HG03575 (cell line): ENCODE data around the gene UQCR11.
"Not testable (repeated sequence)": the region's sequence is repeated elsewhere in the genome, so short reads cannot be mapped to it uniquely, and the experiment has no call there.

Experiments used
- ATAC-seq: cut with Tn5 transposase; IDR thresholded peaks from one replicate; pipeline ENCODE4 v1.9.1; 2021; ENCODE audit not compliant: unreplicated experiment, insufficient number of reproducible peaks, low FRiP score; ENCODE audit errors: extremely low read depth

UQCR11 gene

DNA sequence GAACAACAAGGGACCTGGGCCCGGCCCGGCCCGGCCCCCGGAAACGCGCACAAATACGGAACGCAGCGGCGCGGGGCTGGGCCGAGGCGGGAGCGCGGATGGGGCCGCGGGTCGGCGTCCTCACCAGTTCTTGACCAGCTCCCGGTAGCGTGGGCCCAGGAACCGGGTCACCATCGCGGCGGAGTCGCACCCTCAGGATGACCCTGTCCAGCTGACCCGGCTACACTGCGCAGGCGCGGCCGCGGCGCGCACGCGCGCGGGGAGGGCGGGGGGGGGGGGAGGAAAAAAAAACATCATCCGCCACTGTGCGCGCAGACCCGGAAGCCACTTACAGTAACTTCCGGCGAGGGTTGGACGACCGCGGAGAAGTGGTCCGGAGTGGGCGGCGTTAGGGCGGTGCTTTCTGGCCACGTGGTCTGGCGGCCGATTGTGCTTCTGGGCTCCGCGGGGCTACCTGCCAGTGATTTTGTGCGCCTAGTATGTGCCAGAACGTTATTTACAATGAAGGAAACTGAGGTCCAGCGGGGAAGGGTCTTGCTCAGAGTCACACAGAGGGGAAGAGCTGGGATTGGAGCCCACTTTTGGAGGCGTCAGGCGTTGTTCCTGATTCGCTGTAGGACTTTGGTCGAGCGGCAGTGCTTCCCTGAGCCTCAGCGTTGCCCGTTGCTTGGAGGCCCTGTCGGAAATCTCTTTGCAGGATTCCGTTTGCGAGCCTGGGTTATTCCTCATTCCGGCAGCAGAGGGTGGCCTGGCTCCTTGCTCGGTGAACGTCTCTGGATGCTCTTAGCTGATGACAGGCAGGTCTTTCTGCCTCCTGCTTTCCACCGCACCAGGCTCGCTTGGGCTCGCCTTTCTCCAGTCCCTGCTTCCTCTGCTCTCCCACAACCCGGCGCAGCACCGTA, at the start of gene UQCR11:
Gene UQCR11 (minus strand): TSS at position 227 of the 902 bp plus-strand sequence. CDS start 53 bp downstream, at position 174.
- peak; percentile 49 for ATAC-seq

DNA sequence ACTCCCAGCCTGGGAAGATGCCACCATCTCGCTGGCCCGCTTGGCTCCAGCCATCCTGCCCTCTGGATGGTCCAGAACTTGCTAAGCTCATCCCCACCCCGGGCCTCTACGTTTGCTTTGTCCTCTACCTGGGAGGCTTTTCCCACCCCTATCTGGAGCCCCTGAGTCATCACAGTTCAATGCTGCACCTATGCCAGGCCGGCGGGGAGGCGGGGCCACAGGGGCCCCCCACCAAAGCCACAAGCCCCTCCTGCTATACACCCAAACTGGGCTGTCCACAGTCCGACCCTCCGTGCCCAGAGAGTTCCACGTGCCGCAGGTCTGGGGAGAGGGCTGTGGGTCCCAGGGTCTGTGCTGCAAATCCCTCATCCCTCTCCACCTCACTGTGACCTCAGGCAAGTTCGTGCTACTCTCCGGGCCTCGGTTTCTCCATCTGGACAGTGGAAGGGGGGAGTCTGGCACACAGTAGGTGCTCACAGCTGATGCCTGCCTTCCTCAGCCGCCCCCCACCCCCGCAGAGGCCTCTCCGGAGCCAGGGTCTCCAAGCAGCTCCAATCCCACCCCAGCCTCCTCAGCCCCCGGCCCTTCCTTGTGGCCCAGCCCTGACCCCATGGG, 49.0 kb upstream of the UQCR11 start:
- no peak for ATAC-seq

DNA sequence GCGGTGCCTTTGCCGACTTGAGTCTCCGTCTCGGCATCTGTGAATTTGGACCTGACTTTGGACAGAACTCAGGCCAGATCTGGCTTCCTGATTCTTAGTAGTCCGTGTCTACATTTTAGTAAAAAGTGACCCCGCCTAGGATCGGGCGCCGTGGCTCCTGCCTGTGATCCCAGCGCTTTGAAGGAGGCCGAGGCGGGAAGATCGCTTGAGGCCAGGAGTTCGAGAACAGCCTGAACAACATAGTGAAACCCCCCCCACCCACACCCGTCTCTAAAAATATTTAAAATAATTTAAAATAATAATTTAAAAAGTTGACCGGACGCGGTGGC, 48.0 kb upstream of the UQCR11 start:
- no peak for ATAC-seq

DNA sequence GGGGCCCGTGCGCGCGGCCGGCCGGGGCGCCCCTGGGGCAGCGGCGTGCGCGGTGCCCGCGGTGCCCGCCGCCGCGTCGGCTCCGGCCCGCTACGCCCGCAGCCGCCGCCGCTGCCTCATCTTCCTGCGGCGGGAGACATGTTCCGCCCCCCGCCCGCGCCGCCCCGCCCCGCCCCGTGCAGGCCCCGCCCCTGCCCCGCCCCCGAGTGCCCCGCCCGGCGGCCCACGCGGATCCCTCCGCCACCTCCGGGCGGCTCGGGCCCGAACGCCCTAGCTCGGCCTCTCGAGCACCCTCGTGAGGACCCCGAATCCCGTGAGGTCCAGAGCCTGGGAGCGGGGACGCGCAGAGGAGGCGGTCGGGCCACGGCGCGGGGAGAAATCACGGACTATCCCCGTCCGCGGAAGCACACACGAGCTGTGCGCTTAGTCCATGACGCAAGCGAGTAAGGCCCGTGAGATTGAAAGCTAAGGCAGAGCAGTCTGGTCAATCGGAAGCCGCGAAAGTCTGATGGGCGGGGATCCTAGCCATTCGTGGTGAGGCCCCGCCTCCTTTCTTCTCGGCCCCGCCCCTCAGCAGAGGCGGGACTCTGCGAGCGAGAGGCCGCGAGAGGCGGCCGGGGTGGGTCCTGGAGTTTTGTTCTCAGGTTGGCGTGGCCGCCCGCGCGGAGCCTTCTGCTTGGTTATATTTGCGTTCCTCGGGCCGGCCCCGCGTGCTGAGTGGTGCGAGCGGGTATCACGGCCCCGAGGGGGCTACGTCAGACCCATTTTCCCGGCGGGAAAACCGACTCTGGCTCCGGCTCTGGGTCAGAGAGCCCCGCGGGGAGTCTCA, 47.4 kb upstream of the UQCR11 start, which contains the start of gene TCF3:
Gene TCF3 (minus strand): TSS at position 145 of the 829 bp plus-strand sequence. CDS start 2,367 bp downstream, outside the sequence.
- ATAC-seq, result peak; percentile 47

DNA sequence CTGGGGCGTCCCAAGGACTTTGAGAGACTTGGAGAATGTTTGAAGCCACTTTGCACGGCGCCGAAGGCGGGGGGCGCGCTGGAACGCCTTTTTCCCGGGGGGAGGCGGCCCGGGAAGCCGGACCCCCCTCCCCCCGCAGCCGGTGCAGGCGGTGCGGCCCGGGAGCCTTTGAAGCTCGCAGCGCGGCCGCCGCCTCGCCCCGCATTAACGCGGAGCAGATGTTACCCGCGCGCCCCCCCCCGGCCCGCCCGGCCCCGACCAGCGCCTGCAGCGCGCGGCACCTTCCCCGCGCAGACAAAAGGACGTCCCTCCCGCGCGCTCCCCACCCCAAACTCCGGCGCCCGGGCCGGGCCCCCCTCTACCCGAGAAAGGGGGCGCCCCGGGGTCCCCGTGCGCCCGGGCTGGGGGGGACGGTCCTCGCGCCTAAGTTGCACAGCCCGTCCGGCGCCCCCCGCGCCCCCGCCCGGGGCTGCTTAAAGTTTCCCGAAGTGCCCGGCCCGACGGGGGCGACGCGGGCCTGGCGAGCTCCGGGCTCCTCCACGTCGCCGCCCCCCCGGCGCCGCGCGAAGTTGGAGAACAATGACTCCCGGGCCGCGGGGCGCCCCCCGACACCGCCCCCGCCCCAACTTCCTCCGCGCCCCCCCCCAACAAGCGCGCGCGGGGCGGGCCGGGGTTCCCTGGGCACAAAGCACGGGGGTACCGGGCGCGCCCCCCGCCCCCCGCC, 46.5 kb upstream of the UQCR11 start:
- ATAC-seq, result no peak

DNA sequence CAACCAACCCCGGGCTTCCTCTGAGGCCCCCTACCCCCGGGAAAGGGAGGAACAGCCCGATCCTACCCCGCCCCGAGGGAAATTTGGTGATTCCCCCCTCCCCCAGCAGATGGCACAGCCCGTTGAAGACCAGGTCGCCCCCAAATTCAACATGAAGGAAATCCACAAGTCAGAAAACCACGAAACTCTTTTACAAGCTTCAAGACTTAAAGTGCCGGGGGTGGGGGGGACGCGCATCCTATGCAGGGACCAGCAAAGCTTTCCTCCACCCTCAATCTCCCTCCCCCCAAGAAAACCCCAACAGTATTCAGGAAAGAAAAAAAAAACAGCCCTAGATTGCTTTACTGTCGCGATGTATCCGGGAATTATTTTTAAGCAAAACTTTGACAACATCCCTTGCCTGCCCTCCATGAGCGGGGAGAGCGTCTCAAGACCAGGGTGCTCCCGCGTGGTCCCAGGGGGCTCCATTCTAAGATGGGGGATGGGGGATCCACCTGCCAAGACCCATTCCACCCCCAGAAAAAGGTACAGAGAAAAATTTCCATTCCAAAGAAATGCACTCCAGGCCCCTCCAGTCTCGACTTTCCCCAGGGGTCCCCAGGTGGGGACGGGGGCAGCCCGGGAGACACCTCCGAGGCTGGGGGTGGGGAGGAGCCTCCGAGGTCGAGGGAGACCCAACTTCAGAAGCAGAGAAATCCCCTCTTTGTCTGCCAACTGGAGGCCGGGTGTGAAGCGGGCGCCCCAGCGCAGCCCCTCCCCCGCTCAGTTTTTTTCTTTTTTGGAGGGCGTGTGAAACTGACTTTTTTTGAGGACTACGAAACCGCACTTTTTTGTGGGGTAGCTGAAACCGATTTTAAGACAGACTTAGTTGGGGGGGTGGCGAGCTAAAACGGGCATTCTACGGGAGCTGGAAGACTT, 45.6 kb upstream of the UQCR11 start:
- ATAC-seq, result no peak

DNA sequence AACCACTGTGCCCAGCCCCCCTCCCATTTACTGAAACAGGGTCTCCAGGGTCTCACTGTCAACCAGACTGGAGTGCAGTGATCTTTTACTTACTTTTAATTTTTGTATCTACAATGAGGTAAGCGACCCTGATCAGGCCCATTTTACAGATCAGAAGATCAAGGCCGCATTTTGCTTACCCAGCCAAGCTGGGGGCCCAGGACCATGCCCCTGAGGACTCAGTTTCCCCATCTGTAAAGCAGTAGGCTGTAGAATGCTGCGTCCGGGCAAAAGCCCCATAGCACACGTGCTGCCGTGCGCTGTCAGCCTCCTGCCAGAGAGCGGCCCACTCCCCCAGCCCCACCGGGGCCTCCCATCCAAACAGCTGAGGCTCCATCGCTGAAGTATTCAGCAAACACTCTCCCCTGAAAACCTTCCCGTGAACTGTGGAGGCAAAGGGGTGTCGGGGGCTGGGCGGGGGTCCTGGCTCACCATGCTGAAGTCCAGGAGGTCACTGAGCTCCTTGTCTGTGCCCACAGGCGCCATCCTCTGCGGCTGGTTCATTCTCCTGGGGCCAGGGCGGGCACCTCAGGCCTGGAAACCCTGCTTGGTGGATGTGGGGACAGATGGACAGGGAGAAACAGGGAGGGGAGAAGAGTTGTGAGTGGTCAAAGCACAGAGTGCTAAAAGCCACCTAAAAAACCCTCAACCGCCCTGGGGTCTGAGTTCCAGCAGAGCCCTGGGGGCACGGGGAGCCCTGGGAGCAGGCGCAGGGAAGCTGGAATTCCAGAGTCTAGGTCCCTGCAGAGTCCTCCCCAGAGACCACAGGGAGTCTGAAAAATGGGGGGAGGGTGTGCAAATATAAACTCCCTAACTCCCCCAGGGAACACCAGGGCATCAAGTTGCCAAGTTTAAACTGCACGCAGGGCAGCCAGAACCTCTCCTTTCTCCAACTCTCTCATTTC, 44.7 kb upstream of the UQCR11 start:
- ATAC-seq, result no peak

DNA sequence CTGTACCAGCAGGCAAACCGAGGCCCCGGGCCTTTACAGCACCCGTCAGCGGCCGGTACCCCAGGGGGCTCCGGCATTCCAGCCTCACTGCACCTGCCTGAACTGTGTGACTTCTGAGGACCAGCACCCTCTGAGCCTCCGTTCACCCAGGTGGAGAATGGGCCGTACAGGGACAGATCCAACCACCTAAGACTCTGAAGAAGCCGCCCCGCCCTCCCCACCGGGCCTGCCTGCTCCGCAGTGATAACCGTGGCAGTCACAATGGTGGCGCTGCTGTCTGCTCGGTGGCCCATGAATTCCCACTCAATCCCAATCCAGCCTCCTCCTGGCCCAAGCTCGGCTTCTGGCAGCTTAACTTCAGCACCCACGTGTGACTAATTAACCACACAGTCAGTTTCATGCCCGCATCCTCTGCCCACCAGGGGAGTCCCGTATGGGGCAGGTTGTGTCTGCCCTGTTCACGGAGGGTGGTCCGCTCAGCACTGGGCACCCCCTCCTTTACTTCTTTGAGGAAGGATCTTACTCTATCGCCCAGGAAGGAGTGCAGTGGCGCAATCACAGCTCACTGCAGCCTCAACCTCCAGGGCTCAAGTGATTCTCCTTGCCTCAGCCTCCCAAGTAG, 43.8 kb upstream of the UQCR11 start:
- no peak for ATAC-seq

DNA sequence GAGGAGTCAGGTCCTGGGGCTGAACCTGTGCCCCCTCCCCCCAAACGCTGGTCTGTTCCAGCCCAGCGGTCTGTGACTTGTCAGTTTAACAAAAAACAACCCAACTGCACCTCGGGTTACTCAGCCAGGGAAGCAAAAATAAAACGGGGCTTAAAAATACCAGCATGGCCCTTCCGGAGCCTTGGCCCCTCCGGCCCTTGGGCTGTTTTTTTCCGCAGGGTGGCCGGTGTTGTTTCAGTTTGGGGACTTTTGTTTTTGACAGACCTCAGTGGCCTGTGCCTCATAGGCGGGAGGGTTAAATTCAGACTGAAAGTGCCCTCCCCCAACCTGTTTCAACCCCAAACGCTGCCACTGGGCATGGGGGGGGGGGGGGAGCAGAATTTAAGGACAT, 43.2 kb upstream of the UQCR11 start:
- no peak for ATAC-seq

DNA sequence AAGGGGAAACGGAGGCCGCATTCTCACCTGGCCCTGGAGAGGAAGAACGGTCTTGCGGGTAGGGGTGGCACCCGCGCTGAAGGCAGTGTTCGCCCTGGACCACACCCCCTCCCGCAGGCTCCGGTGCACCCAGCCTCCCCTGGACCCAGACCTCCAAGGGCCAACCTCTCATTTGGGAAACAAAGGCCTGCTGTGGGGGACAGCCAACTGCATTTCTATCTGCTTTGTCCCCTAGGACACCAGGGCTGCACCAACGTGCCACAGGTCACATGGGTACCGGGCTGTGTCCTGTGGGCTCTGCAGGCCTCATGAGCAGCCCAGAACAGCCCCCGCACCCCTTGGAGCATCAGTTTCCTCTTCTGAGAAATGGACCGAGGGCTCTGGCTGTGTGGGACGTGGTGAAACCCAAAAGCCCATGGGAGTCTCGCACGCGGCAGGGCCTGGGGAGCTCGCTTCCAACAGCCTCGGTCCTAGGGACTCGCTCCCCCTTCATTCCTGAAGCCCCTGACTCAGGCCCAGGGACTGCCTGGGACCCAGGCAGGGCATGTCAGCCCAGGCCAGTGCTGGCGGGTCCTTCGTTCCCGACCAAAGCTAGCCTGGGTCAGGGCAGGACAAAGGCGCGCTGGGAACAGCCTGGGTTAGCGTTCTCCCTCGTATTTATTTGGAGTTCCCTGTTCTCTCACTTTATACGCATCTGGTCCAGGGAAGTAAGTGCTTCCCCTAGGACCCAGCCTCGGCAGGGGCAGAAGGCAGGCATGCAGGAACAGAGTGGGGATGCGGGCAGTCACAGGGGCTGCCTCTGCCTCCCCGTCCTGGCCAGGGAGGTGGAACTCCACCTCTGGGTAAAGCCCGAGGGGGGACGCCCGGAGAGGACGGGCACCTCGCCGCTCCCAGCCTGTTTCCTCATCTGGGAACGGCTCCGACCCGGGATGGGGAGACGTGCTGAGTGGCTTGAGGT, 42.5 kb upstream of the UQCR11 start:
- ATAC-seq, result no peak

DNA sequence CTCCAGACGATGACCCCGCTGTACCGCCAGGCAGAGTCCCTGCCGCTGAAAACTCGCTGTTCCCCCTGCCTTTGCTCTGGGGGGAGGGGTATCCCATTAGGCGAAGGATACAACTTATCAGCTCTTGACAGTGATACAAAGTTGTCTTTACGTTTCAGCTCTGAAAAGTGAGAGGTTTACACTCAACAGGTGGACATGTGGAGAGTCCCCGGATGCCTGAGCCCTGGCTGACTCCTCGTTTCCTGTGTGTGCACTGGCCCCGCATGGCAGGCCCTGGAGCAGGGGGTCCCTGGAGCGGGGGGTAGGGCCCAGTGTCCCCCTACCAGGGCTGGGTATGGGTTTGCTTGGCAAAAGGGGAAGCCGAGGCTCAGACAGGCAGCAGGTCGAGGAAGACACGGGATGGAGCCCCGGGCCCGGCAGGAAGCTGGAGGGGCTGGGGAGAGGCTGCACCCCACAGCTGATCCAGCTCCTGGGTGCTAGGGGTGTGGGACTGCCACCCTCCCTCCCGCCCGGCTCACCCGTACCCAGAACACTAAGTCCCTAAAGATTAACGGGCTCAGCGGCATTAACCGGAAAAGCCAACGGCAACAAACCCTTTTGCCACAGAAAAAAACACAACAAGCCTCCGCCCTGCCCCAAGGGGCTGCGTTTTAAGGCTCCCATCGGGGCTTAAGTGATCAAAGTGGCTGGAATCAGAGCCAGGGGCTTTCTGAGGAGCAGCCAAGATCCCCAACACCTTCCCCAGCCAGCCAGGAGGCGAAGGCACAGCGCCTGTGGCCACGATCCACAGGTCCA, 41.6 kb upstream of the UQCR11 start:
- ATAC-seq, result no peak

DNA sequence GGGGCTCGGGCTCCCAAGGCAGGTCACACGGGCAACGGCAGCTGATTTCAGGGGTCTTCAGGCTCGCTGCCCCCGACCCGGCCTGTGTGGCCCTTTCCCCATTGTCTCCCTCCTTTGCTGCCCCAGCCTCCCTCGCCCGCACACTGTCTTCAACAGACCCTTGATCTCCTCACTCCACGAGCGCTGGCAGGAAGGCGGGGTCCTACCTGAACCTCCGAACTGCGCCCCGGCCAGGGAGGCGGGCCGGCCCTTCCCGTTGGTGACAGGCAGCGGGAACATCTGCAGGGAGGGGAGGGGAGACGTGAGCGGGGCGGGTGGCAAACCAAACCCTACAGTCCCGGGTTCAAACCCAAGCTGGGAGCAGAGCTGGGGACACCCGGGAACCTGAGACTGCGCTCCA, 40.9 kb upstream of the UQCR11 start:
- no peak for ATAC-seq

DNA sequence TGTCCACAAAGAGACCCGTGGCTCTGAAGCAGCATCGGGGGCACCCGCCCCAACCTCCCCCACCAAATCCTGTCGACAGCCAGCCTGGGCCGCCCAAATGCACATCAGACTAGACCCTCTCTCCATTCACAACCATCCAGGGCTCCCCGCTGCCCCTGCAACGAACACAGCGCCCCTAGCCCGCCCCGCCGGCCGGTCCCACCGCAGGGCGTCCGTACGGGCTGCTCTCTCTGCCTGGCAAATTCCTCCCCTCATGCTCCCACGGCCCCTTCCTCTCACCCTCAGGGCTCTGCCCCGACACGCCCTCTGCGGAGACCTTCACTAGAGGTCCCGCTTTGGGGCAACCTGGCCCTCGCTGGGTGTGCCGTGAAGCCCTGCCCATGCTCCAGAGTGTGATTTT, 40.0 kb upstream of the UQCR11 start:
- ATAC-seq, result no peak

DNA sequence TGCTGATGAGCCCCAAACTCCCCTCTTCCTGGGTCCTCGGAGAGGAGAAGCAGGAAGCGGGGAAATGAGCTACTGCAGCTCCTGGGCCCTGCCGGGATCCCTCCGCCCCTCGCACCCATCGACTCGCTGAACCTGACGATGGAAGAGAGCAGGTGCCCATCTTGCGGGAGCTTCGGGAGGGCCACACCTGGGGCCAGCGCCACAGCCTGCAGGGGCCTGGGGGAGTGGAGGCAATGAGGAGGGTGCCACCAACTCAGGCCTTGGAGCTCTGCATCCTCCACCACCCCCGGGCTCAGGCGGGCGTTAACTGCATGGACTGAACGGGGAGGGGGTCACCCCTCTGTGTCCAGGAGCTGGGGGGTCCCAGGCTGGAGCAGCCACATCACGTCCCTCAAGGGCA, 38.8 kb upstream of the UQCR11 start:
- ATAC-seq, result no peak

DNA sequence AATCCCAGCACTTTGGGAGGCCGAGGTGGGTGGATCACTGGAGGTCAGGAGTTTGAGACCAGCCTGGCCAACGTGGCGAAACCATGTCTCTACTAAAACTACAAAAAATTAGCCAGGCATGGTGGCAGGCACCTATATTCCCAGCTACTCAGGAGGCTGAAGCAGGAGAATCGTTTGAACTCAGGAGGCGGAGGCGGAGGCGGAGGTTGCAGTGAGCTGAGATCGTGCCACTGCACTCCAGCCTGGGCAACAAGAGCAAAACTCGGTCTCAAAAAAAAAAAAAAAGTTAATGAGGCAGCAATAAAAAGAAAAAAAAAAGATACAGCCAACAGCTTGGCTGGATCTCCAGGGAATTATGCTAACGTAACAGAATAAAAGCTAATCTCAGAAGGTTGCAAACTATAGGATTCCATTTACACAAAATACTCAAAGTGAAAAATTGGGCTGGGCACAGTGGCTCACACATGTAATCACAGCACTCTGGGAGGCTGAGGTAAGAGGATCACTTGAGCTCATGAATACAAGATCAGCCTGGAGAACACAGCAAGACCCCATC, 35.7 kb upstream of the UQCR11 start:
- not testable (repeated sequence) for ATAC-seq
